NCI-H2029 (cell line): Measurements from ENCODE around the gene SNAP25.

Experiments
- DNase-seq: peaks from one replicate; lab custom pipeline; 2025; lab: John Stamatoyannopoulos, UW

SNAP25 gene

GRCh38 chr20:10216146-10216791 is 2.4 kb upstream of the SNAP25 start:
- peak; percentile 8 for DNase-seq

GRCh38 chr20:10217721-10218410 is 764 bp upstream of the SNAP25 start:
- DNase-seq, result peak; percentile 78

- DNase-seq, result peak; percentile 30
Observed at GRCh38 chr20:10219452-10219791, 792 bp downstream of the SNAP25 start.

- DNase-seq, result no peak
Observed at GRCh38 chr20:10219993-10220750, 1.5 kb downstream of the SNAP25 start.

GRCh38 chr20:10221021-10221420 is 2.4 kb downstream of the SNAP25 start:
- no peak for DNase-seq

GRCh38 chr20:10225439-10226060 is 6.9 kb downstream of the SNAP25 start:
- DNase-seq, result no peak

GRCh38 chr20:10228330-10228729 is 9.7 kb downstream of the SNAP25 start:
- peak; percentile 24 for DNase-seq

GRCh38 chr20:10231290-10231689 is 12.7 kb downstream of the SNAP25 start:
- DNase-seq, result no peak

GRCh38 chr20:10236540-10237533 is 18.2 kb downstream of the SNAP25 start:
- no peak for DNase-seq

- DNase-seq, result peak; percentile 92
Observed at GRCh38 chr20:10239954-10240353, 21.3 kb downstream of the SNAP25 start.

GRCh38 chr20:10240655-10241054 is 22.0 kb downstream of the SNAP25 start:
- DNase-seq, result no peak

GRCh38 chr20:10242166-10242565 is 23.5 kb downstream of the SNAP25 start:
- DNase-seq, result no peak

GRCh38 chr20:10247440-10247839 is 28.8 kb downstream of the SNAP25 start:
- DNase-seq, result no peak

GRCh38 chr20:10249048-10249770 is 30.6 kb downstream of the SNAP25 start:
- peak; percentile 29 for DNase-seq

GRCh38 chr20:10249822-10250221 is 31.2 kb downstream of the SNAP25 start:
- no peak for DNase-seq

GRCh38 chr20:10250902-10251301 is 32.3 kb downstream of the SNAP25 start:
- DNase-seq, result peak; percentile 61

GRCh38 chr20:10253780-10254179 is 35.1 kb downstream of the SNAP25 start:
- no peak for DNase-seq

- no peak for DNase-seq
Observed at GRCh38 chr20:10255846-10256245, 37.2 kb downstream of the SNAP25 start.

- DNase-seq, result no peak
Observed at GRCh38 chr20:10259166-10259565, 40.5 kb downstream of the SNAP25 start.

GRCh38 chr20:10260316-10260715 is 41.7 kb downstream of the SNAP25 start:
- DNase-seq, result no peak

GRCh38 chr20:10261702-10262101 is 43.1 kb downstream of the SNAP25 start:
- no peak for DNase-seq
